NCI-H345 treated with DMSO at 0.1 percent for 48 hours (cell line): ENCODE results near the gene NRCAM.
A peak's percentile ranks its signal among the peaks of the same experiment; 100 is the strongest.

ENCODE experiments used
- DNase-seq: peaks from one replicate; lab custom pipeline; 2025; ENCODE audit not compliant: unreplicated experiment; lab: John Stamatoyannopoulos, UW

NRCAM gene

DNA sequence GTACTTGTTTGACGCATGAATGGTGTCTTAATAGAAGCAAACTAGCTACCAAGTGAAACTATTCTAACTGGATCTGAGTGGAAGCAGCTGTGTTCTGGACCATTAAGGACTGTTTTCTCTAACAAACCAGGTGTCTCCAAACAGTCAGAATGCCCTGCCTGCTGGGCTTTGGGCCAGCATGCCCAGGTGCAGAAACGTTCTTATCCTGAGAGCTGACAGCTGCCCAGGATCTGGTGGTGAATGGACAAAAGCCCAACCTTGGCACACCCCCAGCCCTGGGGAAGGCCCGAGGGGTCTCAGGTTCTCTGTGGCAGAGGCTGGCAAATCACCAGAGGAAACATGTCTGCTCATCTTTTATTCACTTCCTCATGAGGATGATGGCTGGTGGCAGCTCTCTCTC lies 277.8 kb downstream of the NRCAM start:
- peak; percentile 93 for DNase-seq

GRCh38 chr7:108171164-108171563 lies 285.1 kb downstream of the NRCAM start:
- no peak for DNase-seq

- DNase-seq, result no peak
Observed at GRCh38 chr7:108170251-108170650, 286.0 kb downstream of the NRCAM start.

DNA sequence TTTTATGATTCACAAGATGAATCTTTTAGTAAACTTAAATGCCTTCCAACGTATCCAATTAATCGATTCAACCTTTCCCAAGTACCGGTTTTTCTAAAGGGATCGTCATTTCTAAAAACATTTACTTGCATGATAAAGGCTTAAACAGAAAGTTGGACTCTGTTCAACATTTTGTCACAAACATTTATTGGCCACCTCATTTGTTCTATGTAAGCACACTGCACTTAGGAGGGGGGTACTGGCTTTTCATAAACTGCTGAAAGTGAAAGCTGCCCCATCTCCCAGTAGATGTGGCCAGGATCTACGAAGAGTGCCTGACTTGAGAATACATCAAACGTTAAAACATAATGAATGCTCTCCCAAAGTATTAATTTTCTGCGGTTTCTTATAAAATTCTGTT lies 288.8 kb downstream of the NRCAM start:
- no peak for DNase-seq

GRCh38 chr7:108166687-108167086 lies 289.5 kb downstream of the NRCAM start:
- DNase-seq, result no peak

DNA sequence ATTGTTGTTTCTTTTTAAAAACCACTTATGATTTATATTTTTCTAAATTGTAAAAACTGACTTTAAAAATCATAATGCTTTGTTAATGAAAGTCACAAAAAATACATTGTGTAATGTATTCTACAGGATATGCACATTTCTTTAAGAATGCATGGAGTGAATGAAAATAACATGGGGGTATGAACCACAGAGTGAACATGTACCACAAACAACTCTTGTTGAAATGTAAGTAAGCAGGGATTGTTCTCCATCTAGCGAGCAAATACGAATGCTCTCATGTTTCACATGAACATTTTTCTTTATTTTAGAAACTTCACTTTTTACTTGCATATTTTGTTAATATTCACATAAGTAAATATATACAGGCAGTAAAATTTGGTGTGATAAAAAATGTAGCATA lies 290.5 kb downstream of the NRCAM start:
- no peak for DNase-seq

DNA sequence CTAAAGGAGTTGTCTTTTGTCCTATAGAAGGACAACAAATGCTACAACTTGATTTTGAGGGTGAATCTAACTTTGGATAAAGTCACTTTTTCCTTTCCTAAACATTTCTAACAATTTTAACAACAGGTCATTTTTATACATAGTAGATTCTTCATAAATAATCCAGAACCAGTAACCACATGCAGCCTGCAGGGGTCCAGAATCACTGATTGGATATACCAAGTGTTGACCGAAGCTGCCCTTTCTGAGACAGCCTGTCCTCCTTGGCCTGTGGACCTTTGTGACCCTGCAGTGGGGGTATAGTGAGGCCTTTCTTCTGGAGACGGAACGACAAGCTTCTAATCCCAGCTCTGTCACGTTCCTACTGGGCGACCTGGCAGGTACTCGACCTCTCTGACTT lies 291.3 kb downstream of the NRCAM start:
- DNase-seq, result no peak

GRCh38 chr7:108164342-108164741 lies 291.9 kb downstream of the NRCAM start:
- DNase-seq, result no peak

DNA sequence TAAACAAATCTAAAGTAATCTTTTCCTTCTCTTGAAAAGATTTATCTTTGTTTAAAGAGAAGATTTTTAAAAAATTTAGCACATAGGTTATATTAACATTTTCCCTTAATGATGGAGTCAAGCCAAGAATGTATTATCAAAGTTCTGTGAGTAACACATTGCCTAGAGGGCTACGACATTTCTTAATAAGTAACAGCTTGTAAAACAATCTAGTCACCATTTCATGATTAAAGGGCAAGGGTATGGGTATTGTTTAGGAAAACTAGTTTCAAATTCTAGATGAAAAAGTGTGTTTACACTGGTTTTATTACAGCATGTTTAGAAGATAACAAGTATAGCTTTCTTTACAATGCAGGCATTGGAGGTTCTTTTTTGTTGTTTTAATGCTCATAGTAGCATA lies 297.5 kb downstream of the NRCAM start:
- no peak for DNase-seq

- no peak for DNase-seq
Observed at GRCh38 chr7:108157606-108158335, 298.5 kb downstream of the NRCAM start.

GRCh38 chr7:108156897-108157605 lies 299.2 kb downstream of the NRCAM start:
- DNase-seq, result no peak

DNA sequence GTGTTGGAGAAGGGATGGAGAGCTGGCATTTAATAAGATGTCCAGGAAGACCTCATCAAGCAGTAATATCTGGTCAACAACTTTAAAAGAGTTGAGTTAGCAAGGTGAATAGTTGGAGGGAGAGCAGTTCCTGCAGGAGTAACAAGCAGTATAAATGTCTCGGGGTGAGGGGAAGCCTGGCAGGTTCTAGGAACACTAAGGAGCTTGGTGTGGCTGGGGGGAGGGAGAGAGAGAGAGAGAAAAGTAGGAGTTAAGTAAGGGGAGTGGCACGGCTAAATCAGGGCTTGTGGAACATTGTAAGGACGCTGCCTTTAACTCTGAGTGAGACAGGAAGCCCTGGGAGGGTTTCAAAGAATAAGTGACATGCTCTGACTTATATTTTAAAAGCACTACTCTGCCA lies 304.0 kb downstream of the NRCAM start:
- DNase-seq, result no peak

- no peak for DNase-seq
Observed at GRCh38 chr7:108149908-108150307, 306.3 kb downstream of the NRCAM start.

- DNase-seq, result no peak
Observed at GRCh38 chr7:108149119-108149518, 307.1 kb downstream of the NRCAM start.

- peak; percentile 97 for DNase-seq
Observed at GRCh38 chr7:108147031-108147563, 309.1 kb downstream of the NRCAM start.

DNA sequence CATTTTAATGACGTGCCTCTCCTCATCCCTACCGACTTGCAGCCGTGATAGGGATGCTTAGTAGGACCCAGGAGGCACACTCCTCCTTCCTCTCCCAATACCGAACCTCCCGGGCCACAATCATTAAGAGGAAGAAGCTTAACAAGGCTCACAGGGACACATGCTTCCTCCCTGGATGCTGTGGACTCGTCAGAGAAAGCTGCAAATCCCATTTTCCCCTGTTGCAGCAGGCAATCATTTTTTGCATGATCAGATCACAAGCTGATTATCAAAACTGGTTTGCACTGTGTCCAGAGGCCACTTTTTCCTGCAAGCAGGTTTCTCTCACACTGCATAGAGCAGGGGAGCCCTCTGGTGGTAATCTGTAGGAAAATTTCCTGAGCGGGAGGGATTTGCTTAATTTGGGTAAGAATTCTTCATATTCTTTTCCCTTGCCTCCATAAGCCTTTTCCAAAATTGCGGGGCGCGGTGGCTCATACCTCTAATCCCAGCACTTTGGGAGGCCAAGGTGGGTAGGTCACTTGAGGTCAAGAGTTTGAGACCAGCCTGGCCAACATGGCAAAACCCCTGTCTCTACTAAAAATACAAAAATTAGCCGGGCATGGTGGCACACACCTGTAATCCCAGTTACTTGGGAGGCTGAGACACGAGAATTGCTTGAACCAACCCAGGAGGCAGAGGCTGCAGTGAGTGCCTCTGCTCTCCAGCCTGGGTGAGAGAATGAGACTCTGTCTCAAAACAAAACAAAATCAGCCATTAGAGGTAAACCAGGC lies 310.0 kb downstream of the NRCAM start:
- DNase-seq, result peak; percentile 35

GRCh38 chr7:108145401-108145800 lies 310.8 kb downstream of the NRCAM start:
- no peak for DNase-seq

DNA sequence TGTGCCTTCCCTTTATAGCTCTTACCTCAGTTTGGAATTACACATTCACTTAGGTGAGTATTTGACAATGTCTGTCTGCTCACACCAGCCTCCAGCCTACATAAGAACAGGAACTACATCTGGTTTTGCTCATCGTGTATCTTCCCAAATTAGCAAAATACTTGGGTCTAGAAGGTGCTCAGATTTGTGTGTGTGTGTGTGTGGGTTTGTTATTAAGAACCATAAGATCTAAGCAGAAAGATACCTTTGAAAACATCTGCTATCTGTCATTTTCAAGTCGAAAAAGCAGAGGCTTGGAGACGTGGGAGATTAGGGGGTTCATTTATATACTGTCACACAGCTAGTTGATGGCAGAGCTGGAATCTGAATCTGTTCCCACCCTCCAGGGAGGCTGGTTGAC lies 311.3 kb downstream of the NRCAM start:
- no peak for DNase-seq

DNA sequence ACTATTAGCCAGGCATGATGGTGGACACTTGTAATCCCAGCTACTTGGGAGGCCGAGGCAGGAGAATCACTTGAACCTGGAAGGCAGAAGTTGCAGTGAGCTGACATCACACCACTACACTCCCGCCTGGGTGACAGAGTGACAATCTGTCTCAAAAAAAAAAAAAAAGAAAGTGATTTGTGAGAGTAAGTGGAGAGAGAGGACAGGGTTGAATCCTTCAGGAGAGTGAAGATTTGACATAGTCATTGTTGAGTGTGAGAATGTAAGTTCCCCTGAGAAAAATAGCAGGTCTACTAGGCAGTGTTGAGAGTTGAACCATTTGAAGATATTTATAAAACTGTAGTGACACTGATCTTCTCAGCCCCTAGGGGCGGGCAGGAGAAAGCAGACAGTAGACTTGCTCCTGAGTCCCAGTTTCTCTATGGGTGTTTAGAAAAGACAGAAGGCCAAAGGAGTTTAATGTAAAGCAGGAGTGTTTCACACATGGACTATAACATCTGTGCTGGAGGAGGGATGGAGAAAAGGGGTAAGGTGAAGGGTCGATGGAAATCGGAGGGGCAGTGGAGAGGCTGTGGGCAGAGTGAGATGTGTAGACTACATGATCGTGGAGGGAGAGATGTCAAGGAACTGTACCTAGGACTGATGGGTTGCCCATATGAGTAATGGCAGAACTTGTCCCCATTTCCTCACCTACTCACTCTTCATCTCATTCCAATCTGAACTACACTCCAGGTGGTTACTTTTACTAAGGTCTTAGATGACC lies 312.4 kb downstream of the NRCAM start:
- DNase-seq, result no peak

GRCh38 chr7:108142675-108143259 lies 313.5 kb downstream of the NRCAM start:
- no peak for DNase-seq

- DNase-seq, result no peak
Observed at GRCh38 chr7:108142180-108142579, 314.1 kb downstream of the NRCAM start.
